Activated T-helper 1 cell treated with anti-CD3 and anti-CD28 coated beads, Interleukin-12 subunit alpha, Interleukin-12 subunit beta, Interleukin-2, Interleukin-4 antibody, amounts not matched to agents 30 ng/mL and 10 ng/mL and 1 ng/mL, durations not matched to agents 14 hours and 24 hours and 36 hours (primary cell): ENCODE results near the gene ABCG4. TPM values are rescaled to one million over a fixed set of nuclear protein-coding genes. Genes with fewer than 3 reads are reported as not detected.

Experiments used
- DNase-seq: peaks from one replicate; pipeline ENCODE4 v3.0.0; 2021; ENCODE audit warnings: low spot score
- H3K27ac Mint-ChIP-seq: one replicate; pipeline ENCODE4 v1.8.0; 2021; ENCODE audit warnings: mild to moderate bottlenecking, mixed read lengths
- H3K27me3 Mint-ChIP-seq: one replicate; pipeline ENCODE4 v1.8.0; 2022; ENCODE audit warnings: mild to moderate bottlenecking, moderate library complexity, mixed read lengths; ENCODE audit not compliant: insufficient read depth
- H3K36me3 Mint-ChIP-seq: one replicate; pipeline ENCODE4 v1.8.0; 2021; ENCODE audit warnings: low read depth, mixed read lengths
- H3K4me1 Mint-ChIP-seq: one replicate; pipeline ENCODE4 v1.8.0; 2021; ENCODE audit warnings: low read depth, mixed read lengths
- H3K4me3 Mint-ChIP-seq: one replicate; pipeline ENCODE4 v1.8.0; 2021; ENCODE audit warnings: mild to moderate bottlenecking, moderate library complexity, mixed read lengths
- H3K9me3 Mint-ChIP-seq: one replicate; pipeline ENCODE4 v1.8.0; 2021; ENCODE audit warnings: mixed read lengths
- intact Hi-C: fragments of 100-400 bp; cut with micrococcal nuclease; formaldehyde crosslinking; loops from one replicate; pipeline ENCODE4 v1.15.1; 2024
- total RNA-seq: library from RNA; stranded (reverse); gene quantifications from 2 replicates; pipeline ENCODE4 v1.2.3, GENCODE V29; 2022

The ABCG4 gene
- total RNA-seq, 1 donor from 2014 or later, result not detected

DNA sequence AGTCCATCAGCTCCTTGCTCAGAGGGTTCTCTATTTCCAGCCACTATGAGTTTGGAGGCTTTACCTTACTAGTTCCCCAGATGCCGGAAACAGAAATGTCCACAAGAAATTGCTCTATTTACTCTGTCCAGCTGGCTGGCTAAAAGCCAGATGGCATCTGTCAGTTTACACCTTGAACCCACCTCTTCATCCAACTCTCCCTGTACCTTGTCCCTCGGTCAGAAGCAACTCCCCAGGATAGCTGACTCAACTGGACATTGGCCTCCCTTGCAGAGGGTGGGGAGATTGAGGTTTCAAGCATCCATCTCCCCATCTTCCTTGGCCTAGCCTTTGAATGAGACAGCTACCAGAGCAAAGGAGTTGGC lies 40.0 kb upstream of the ABCG4 start:
- intact Hi-C loops, result loop anchor here (1.0 kb wide), 1 partner anchor 42 kb away; the partner anchor contains the start of gene VPS11
- peaks cover 22% of the 10 kb centered on the region for H3K36me3 Mint-ChIP-seq
- H3K4me1 Mint-ChIP-seq, result peaks cover 49% of the 10 kb centered on the region
- H3K9me3 Mint-ChIP-seq, result no peaks in the 10 kb centered on the region
- H3K27ac Mint-ChIP-seq, result peak overlapping the region; percentile 91
- H3K4me3 Mint-ChIP-seq, result peak overlapping the region; percentile 95
- no peaks in the 10 kb centered on the region for H3K27me3 Mint-ChIP-seq
- DNase-seq, result no peak

DNA sequence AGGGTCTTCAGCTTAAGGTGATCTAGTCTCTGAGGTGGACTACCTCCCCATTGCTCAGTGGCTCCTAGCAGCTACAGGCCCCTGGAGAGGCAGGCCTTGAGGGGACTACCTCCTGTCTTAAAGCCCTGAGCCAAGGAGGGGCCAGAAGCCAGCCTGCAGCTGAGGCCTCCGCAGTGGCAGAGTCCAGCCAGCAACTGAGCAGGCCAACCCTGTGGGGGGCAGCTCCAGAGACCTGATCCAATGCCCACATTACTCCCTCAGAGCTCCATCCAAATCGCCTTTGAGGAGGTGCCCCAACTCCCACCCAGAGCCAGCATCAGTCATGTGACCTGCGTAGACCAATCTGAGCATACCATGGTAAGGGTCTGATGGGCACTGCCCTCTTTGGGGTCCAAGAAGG lies 39.0 kb upstream of the ABCG4 start:
- Mint-ChIP-seq H3K27ac (peak overlapping the region; percentile 67), H3K36me3 (peaks cover 28% of the 10 kb centered on the region), H3K4me3 (peak overlapping the region; percentile 95), H3K9me3 (no peaks in the 10 kb centered on the region), H3K27me3 (no peaks in the 10 kb centered on the region), H3K4me1 (peaks cover 46% of the 10 kb centered on the region)
- no peak for DNase-seq
- intact Hi-C loops, result no loop called here

- DNase-seq, result no peak
- peaks cover 32% of the 10 kb centered on the region for H3K36me3 Mint-ChIP-seq
- no peaks in the 10 kb centered on the region for H3K27me3 Mint-ChIP-seq
- H3K4me1 Mint-ChIP-seq, result peaks cover 51% of the 10 kb centered on the region
- no peaks in the 10 kb centered on the region for H3K9me3 Mint-ChIP-seq
- intact Hi-C loops, result no loop called here
- no peak overlapping the region for H3K27ac Mint-ChIP-seq
- no peak overlapping the region for H3K4me3 Mint-ChIP-seq
These were observed 38.4 kb upstream of the ABCG4 start for GRCh38 chr11:119110439-119110838.

DNA sequence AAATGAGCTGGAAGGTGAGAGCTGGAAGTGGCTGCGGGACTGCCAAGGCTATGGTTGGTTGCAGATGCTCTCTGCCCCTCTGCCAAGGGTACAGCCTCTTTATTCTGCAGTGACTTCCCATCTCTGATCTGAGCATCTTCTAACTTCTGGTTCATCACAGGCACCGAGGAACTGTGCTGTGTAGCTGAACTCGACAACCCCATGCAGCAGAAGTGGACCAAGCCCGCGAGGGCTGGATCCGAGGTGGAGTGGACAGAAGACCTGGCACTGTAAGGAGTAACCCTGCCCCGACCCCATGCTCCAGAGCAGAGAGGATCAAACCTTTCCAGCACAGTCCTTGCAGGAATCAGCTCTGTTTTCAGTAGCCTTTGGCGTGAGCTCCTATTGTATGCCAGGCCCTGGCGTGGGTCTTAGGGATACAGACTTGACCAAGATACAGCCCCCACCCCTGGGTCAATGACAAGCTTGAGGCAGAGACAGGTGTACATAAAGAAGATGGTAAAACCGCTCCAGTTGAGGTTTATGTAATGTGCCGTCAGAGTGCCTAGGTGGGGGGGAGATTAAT lies 37.4 kb upstream of the ABCG4 start:
- intact Hi-C loops, result no loop called here
- peak overlapping the region; percentile 30 for H3K4me3 Mint-ChIP-seq
- DNase-seq, result no peak
- H3K27me3 Mint-ChIP-seq, result no peaks in the 10 kb centered on the region
- no peak overlapping the region for H3K27ac Mint-ChIP-seq
- peaks cover 52% of the 10 kb centered on the region for H3K4me1 Mint-ChIP-seq
- H3K9me3 Mint-ChIP-seq, result no peaks in the 10 kb centered on the region
- peaks cover 39% of the 10 kb centered on the region for H3K36me3 Mint-ChIP-seq

GRCh38 chr11:119112314-119113020 lies 36.4 kb upstream of the ABCG4 start:
- Mint-ChIP-seq H3K4me3 (no peak overlapping the region), H3K9me3 (no peaks in the 10 kb centered on the region), H3K4me1 (peaks cover 46% of the 10 kb centered on the region), H3K27ac (no peak overlapping the region), H3K36me3 (peaks cover 45% of the 10 kb centered on the region), H3K27me3 (no peaks in the 10 kb centered on the region)
- intact Hi-C loops, result no loop called here
- no peak for DNase-seq

GRCh38 chr11:119113716-119114115 lies 35.1 kb upstream of the ABCG4 start:
- Mint-ChIP-seq H3K36me3 (peaks cover 51% of the 10 kb centered on the region), H3K27ac (no peak overlapping the region), H3K4me3 (peak overlapping the region; percentile 28)

GRCh38 chr11:119114351-119114750 lies 34.5 kb upstream of the ABCG4 start:
- H3K4me3 Mint-ChIP-seq, result peak overlapping the region; percentile 28
- no peak for DNase-seq
- H3K9me3 Mint-ChIP-seq, result no peaks in the 10 kb centered on the region
- peaks cover 32% of the 10 kb centered on the region for H3K4me1 Mint-ChIP-seq
- H3K27ac Mint-ChIP-seq, result peak overlapping the region; percentile 93
- H3K36me3 Mint-ChIP-seq, result peaks cover 48% of the 10 kb centered on the region
- no peaks in the 10 kb centered on the region for H3K27me3 Mint-ChIP-seq
- intact Hi-C loops, result no loop called here

More at GRCh38 chr11:119113716-119114115, 35.1 kb upstream of the ABCG4 start:
- Mint-ChIP-seq H3K27me3 (no peaks in the 10 kb centered on the region), H3K4me1 (peaks cover 39% of the 10 kb centered on the region), H3K9me3 (no peaks in the 10 kb centered on the region)
- no peak for DNase-seq
- intact Hi-C loops, result no loop called here

GRCh38 chr11:119115484-119116234 lies 33.2 kb upstream of the ABCG4 start:
- DNase-seq, result no peak
- Mint-ChIP-seq H3K27ac (peak overlapping the region; percentile 93), H3K36me3 (peaks cover 45% of the 10 kb centered on the region), H3K4me1 (peaks cover 25% of the 10 kb centered on the region), H3K9me3 (no peaks in the 10 kb centered on the region), H3K4me3 (peak overlapping the region; percentile 78), H3K27me3 (no peaks in the 10 kb centered on the region)
- intact Hi-C loops, result loop anchor here (1.0 kb wide), 1 partner anchor 8 kb away; the partner anchor contains the start of gene C2CD2L

DNA sequence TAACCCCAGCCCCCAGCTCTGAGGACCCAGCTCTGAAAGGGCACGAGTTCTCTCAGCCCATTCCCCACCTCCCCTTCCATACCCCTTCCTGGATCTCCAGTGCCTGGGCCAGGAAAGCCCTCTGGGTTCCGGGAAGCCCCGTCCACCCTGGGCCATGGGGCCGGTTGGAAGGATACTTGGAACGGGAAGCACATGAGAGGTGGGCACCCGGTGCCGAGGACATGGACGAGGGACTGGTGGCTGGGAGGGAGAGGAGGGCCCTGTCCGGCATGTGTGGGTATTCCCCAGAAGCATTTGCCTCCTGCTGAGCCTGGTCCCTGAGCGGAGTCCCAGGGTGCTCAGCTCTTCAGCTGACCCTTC lies 32.6 kb upstream of the ABCG4 start:
- Mint-ChIP-seq H3K27ac (peak overlapping the region; percentile 93), H3K4me3 (peak overlapping the region; percentile 78), H3K4me1 (peaks cover 29% of the 10 kb centered on the region)

GRCh38 chr11:119116601-119117000 lies 32.3 kb upstream of the ABCG4 start:
- no peak overlapping the region for H3K4me3 Mint-ChIP-seq
- H3K9me3 Mint-ChIP-seq, result no peaks in the 10 kb centered on the region
- no peak overlapping the region for H3K27ac Mint-ChIP-seq
- DNase-seq, result no peak
- H3K27me3 Mint-ChIP-seq, result no peaks in the 10 kb centered on the region
- H3K36me3 Mint-ChIP-seq, result peaks cover 42% of the 10 kb centered on the region
- intact Hi-C loops, result no loop called here
- peaks cover 28% of the 10 kb centered on the region for H3K4me1 Mint-ChIP-seq

More for the DNA sequence above, 32.6 kb upstream of the ABCG4 start:
- no peaks in the 10 kb centered on the region for H3K27me3 Mint-ChIP-seq
- no peaks in the 10 kb centered on the region for H3K9me3 Mint-ChIP-seq
- DNase-seq, result no peak
- intact Hi-C loops, result no loop called here
- peaks cover 45% of the 10 kb centered on the region for H3K36me3 Mint-ChIP-seq

DNA sequence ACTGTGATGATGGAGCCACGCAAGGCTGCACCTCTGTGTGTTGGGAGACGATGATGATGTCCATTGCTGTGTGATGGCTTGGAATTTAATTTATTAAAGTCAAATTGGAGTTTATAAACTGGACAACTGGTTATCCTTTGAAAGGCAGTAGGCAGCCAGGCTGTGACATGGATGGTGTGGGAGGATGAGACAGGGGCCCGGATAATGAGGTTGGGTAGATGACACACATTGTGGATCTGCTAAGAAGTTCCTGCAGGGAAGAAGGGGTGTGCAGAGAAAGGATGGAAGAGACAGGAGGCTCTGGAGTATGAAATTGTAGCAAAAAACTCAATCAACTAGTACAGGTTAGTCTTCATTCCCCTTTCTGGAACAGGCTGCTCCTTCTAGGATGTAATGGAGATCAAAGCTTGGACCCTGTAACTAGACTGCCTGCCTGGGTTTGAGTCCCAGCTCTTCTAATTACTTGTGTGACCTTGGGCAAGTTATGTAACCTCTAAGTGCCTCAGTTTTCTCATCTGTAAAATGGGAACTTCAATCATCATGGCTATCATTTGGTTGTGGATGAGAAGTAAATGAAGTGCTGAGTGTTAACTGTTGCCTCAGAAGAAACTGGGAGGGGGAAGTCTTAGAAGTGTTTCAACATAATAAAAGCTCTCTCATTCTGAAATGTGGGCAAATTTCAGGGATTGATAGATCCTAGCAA lies 31.7 kb upstream of the ABCG4 start:
- Mint-ChIP-seq H3K27ac (peak overlapping the region; percentile 13), H3K36me3 (peaks cover 42% of the 10 kb centered on the region)
- intact Hi-C loops, result no loop called here

DNA sequence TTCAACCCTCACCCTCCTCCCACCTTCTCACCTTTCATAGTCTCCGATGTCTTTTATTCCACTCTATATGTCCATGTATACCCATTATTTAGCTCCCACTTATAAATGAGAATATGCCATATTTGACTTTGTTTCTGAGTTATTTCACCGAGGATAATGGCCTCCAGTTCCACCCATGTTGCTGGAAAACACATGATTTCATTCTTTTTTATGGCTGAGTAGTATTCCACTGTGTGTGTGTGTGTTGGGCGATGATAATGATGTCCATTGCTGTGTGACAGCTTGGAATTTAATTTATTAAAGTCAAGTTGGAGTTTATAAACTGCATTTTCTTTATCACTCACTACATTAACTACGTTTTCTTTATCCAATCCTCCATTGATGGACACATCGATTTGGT lies 30.6 kb upstream of the ABCG4 start:
- Mint-ChIP-seq H3K9me3 (no peaks in the 10 kb centered on the region), H3K4me3 (no peak overlapping the region), H3K36me3 (peaks cover 40% of the 10 kb centered on the region), H3K27me3 (no peaks in the 10 kb centered on the region), H3K4me1 (peaks cover 38% of the 10 kb centered on the region), H3K27ac (no peak overlapping the region)
- DNase-seq, result no peak
- intact Hi-C loops, result no loop called here

More for the DNA sequence above, 31.7 kb upstream of the ABCG4 start:
- DNase-seq, result no peak
- H3K27me3 Mint-ChIP-seq, result no peaks in the 10 kb centered on the region
- peaks cover 28% of the 10 kb centered on the region for H3K4me1 Mint-ChIP-seq
- no peaks in the 10 kb centered on the region for H3K9me3 Mint-ChIP-seq
- no peak overlapping the region for H3K4me3 Mint-ChIP-seq
